Forelimb muscle (tissue), 1 donor: ENCODE measurements around the gene SLC25A3. TPM values are rescaled to one million over a fixed set of nuclear protein-coding genes. Genes with fewer than 3 reads are reported as not detected.

Experiments
- polyA plus RNA-seq: library from polyadenylated mRNA; unstranded; fragments of 120-200 nt; gene quantifications from one replicate; pipeline ENCODE4 v1.2.1, GENCODE V29; 2013; ENCODE audit not compliant: insufficient read length

Gene SLC25A3
- polyA plus RNA-seq, 1 donor = 748 TPM

Other genes with a start within 250 kb of the SLC25A3 start
- 67.3 TPM for gene TMPO, start 78.1 kb upstream of the SLC25A3 start, polyA plus RNA-seq
- gene IKBIP, start 51.1 kb downstream of the SLC25A3 start, polyA plus RNA-seq = 17.9 TPM
- 24.9 TPM for gene APAF1, start 51.6 kb downstream of the SLC25A3 start, polyA plus RNA-seq